ENCODE measurements around the gene CD109.

DNA sequence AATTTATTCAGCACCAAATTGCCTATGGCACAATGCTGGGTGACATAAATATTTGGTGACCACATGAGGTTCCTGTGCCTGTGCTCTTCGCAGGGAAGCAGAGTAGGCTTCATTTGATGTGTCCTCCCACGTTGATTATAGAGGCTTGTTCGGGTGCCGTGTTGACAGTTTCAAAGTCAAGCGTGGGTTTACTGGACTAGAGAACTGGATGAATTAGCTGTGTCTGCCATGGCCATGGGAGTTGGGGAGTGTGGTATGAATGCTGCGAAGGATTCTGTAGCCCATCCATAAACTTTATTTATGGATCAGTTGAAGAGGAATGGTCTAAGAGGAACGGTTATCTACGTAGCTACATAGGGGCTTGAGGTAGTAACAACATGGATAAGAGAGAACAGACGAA, 11.0 kb downstream of the CD109 start:
- TF ChIP-seq, protein P1, sequence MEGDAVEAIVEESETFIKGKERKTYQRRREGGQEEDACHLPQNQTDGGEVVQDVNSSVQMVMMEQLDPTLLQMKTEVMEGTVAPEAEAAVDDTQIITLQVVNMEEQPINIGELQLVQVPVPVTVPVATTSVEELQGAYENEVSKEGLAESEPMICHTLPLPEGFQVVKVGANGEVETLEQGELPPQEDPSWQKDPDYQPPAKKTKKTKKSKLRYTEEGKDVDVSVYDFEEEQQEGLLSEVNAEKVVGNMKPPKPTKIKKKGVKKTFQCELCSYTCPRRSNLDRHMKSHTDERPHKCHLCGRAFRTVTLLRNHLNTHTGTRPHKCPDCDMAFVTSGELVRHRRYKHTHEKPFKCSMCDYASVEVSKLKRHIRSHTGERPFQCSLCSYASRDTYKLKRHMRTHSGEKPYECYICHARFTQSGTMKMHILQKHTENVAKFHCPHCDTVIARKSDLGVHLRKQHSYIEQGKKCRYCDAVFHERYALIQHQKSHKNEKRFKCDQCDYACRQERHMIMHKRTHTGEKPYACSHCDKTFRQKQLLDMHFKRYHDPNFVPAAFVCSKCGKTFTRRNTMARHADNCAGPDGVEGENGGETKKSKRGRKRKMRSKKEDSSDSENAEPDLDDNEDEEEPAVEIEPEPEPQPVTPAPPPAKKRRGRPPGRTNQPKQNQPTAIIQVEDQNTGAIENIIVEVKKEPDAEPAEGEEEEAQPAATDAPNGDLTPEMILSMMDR (IDR thresholded peaks at IDR 0.05), result no peak
- TF ChIP-seq POLR2A (IDR thresholded peaks at IDR 0.05), result no peak
